Stimulated activated CD8-positive, alpha-beta memory T cell treated with anti-CD3 and anti-CD28 coated beads, Interleukin-12 subunit alpha, Interleukin-12 subunit beta, amount 100 ng/mL, for 1 hour (primary cell): ENCODE measurements around the gene CDON.

Experiments
- DNase-seq: peaks from one replicate; pipeline ENCODE4 v3.0.0-alpha.2; 2020; ENCODE audit warnings: low read depth

The CDON gene

DNA sequence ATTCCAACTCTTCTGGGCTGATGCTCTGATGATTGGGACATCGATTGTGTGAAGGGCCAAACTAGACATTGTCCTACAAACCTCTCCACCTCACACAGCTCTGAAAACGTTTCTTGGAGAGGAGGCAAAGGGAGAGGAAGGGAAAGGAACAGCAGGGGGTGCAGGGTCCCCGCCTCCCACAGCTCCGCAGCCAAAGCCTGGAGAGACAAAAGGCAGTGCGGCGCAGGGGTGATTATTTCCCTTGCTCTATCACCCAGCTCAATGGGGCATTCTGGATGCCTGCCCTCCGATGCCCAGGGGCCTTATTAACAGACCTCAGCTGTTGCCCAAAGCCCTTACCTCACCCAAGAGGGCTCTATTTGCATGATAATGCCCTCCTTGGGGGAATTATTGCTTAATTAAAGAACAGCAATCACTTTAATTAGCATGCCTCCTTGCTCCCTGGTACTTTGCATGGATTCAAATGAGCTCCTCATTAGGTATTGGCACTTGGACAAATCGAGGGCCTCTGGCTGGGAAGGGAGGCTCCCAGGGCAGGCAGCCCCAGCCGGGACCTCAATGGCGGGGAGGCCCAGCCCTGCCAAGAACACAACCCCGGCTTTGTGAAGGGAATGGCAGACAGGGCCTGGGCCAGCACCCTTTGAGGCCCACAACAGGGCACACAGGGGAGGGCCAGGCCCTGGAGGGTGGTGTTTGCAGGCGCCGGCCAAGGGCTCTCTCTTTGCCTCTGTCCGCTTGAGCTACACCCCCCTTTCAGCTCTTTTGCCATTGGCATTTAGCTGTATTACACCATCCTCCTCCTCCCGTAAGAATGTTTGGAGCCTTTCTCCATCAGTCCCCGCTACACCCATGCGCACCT lies 19.8 kb upstream of the CDON start:
- DNase-seq = no peak

DNA sequence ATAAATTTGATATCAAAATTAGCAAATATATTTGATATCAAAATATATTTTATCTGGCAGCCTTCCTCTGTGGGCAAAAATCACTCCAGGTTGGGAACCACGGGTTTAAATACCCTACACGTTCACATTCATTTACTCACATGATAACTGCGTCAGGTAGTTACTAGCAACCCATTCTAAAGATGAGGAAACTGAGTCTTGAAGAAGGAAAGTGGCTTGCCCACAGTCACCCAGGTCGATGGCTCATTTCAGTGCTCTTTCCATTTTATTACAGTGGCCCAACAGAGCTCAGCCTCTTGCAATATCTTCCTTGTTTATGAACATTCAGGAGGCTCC lies 19.2 kb upstream of the CDON start:
- DNase-seq = no peak

GRCh38 chr11:126080161-126080941 lies 17.7 kb upstream of the CDON start:
- no peak for DNase-seq

- no peak for DNase-seq
Measured at GRCh38 chr11:126079621-126080124, 17.0 kb upstream of the CDON start.

GRCh38 chr11:126076641-126077040 lies 14.0 kb upstream of the CDON start:
- DNase-seq = no peak

DNA sequence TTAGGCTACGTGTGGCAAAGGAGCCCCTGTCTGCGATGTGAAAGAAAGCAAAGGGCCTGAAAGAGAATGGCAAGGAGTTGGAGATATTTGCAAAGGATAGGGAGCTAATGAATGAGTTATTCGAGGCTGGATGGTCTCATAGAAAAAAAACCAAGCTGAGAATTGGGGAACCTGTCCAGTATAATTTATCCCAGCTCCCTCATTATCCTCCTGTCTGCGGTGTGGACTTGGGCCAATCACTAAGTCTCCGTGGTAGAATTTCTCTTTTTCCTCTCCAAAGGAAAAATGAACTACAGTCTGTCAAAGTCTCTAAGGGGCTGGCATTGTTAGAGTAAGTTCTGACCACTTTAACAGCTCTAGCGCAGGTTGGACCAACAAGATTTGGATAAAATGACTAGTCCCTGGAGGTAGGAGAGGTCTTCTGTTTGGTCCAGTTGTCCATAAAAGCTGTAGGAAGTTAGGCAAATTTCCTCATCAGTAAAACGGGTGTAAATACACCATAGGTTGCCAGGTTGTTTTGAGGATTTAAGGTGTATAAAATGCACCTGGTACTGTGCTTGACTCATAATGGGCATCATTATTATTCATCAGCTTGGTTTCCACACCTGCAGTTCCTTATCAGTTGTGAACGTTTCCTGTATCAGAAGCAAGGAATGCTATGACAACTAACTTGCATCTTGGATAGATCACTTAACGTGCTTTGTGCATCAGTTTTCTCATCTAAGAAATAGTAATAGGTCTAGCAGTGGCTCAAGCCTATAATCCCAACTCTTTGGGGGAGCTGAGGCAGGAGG lies 10.3 kb upstream of the CDON start:
- DNase-seq = no peak

- DNase-seq = no peak
Measured at GRCh38 chr11:126072141-126072741, 9.6 kb upstream of the CDON start.

DNA sequence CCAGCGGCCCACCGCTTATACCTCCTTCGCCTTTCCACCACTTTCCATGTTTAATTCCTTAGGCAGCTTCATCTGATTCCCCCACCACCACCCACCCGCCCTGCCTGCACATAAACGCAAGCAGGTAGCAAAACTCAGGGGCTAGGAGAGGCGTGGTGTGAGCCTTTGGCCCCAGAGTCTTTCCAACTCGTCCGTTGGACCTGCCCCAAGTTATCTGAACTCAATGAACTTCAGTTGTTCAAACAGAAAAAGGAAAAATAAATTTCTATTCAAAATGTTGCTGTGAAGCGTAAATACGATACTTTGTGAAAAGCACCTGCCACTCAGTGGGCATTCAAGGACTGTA lies 814 bp upstream of the CDON start:
- no peak for DNase-seq

DNA sequence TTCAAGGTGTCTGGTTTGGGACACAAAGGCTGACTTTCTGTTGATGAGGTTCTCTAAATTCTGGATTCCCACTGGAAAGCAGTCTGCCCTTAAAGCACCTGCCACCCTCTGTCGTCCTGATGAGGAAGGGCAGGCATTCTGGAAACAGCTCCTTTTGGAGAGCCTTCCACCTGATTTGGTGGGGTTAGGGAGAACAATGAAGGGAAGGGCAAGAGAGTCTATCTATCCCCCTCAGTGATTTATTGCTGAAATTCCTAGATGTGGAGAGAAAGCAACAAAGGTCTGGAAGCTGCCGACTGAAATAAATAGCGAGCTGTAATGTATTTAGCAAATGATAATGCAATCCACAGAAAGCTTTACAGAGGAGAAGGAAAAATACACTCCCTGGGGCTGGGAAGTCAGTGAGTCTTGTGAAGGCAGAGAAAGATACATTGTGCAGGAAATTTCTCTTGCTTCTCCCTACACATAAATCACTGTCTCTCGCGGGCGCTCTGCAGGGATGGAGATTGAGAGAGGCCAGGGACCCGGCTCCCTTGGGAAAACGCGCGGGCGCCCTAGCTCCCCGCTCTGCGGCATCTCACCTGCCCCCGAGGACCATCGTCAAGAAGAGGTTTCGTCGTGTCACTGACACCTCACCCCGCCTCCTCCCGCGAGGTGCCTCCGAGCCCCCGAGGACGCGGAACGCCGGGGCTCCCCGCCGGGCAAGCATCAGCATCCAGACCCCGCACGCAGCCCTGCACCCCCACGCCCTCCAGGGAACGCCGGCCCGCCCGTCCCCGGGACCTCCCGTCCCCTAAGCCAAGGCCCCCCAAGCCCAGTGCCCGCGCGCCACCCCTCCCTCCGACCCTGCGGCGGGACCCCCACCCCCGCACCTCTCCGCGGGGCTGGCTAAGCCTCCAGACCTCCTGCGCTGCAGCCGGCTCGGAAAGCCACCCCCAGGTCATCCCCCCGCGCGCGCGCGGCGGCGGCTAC lies 673 bp downstream of the CDON start:
- DNase-seq = no peak

GRCh38 chr11:126060757-126061171 lies 1.9 kb downstream of the CDON start:
- no peak for DNase-seq

- DNase-seq = no peak
Measured at GRCh38 chr11:126059238-126059781, 3.4 kb downstream of the CDON start.

- no peak for DNase-seq
Measured at GRCh38 chr11:126058105-126058874, 4.4 kb downstream of the CDON start.

GRCh38 chr11:126054882-126055281 lies 7.8 kb downstream of the CDON start:
- no peak for DNase-seq

DNA sequence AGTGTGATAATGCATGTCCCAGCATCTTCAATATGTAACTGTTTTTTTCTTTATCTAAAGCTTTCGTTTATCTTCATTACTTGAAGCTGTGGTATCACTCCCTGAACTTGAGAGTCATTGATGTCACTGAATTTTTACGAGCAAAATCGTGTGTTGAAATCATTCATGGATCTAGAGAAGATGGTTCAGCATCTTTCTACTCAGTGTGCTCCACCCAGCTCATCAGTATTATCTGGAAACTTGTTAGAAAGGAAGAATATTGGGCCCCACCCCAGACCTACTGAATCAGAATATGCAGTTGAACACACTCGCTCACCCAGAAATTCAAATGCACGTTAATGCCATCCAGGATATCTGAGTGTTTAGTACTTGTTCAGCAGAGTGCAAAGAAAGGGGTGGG lies 8.3 kb downstream of the CDON start:
- no peak for DNase-seq

DNA sequence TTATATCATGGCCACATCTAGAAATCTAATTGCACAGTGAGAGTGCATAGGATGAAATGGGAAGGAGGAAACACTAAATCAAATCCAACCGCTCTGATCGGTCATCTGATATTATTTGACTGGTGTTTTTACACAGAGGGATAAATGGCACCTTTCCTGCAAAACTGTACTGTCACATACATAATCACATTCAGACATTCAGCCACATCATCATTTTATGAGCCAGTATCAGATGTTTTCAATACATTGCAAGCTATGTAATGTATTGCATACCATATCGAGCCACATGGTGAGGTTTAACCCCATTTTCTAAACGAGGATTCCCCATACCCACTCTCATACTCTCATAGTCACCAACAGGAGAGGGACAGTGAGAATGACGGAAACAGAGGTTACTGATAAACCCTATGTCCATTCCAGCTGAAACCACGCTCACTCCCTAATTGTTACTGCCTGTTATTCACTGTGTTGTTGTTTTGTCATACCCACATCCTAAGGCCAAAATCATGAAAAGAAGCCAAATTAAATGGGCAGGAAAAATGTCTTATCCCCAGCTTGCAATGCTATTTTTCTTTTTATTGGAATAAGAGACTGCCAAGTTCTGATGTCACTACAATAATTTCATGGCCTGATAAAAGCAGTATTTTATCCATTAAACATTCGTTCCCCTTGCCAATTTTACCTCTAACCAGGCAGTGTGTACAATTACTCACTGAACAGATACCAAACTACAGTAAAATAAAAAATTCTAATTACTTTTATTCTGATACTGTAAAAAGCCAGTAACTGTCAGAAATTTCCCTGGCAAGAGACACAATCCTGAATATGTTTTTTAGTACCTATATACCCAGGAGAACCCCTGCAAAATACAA lies 9.0 kb downstream of the CDON start:
- DNase-seq = no peak

DNA sequence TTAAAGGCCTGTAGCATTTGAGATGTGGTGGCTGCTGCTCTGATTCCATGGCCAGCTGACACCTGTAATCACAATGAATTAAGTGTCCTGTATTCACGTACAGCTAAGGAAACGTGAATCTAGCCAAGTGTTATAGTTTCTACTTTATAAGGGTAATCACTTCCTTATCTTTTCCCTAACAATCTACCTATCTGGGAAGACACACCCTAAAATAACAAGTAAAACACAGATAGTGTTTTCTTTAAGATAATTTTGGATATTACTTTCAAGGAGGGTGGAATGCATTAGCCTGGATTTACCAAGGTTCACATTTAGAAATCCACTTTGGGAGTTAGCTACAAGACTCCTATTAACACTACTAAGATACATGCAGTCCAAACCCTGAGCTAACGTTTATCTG lies 11.5 kb downstream of the CDON start:
- DNase-seq = no peak

DNA sequence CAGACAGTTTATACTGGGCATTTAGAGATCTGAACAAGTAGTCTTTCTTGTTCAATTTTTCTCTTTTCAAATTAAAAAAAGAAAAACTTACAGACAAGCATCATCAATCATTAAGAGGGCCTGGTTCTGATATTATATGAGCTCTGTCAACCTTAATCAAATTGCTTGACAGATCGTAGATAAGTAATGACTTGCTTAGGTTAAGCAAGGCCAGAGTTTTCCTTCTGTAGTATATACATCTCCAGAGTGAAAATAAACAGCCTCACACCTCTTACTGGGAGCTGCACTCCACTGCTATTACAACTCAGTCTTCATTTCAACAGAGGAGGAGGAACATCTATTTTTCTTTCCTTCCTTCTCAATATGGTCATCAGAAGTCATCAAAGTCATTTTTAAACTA lies 13.5 kb downstream of the CDON start:
- DNase-seq = no peak

DNA sequence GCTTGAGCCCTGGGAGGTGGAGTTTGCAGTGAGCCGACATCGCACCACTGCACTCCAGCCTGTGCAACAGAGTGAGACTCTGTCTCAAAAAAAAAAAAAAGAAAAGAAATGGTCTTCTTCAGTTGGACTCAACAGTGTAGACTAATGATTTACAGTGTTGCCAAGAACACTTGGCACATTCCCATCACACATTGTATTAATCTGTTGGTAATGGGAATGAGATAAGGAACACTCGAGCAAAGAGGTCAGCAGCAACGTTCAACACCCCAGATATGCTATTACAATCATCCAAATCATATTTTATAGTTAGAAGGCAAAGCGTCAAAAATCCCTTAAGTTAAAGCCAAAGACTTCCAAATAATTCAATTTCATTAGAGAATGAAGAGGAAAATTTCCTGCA lies 14.5 kb downstream of the CDON start:
- DNase-seq = no peak
